Neural progenitor cell (in vitro differentiated cells): ENCODE results near the gene TRRAP. TPM values are rescaled to one million over a fixed set of nuclear protein-coding genes. Genes with fewer than 3 reads are reported as not detected.

Source experiments
- DNase-seq: peaks from one replicate; pipeline ENCODE4 v3.0.0-alpha.2; 2016; ENCODE audit warnings: low spot score
- H2AFZ ChIP-seq: fragments of 200-600 bp; sonication (generic); replicated peaks from 2 replicates; pipeline ENCODE4 v1.6.1; 2016; ENCODE audit warnings: antibody characterized with exemption
- H3F3A ChIP-seq: fragments of 200-600 bp; sonication (generic); 2 replicates; pipeline ENCODE4 v1.6.1; 2016; ENCODE audit warnings: antibody characterized with exemption, low read depth
- H3K27ac ChIP-seq: fragments of 200-600 bp; sonication (generic); 2 replicates; pipeline ENCODE4 v1.5.1; 2016; ENCODE audit warnings: mild to moderate bottlenecking
- H3K27me3 ChIP-seq: fragments of 200-600 bp; sonication (generic); 2 replicates; pipeline ENCODE4 v1.6.1; 2016; ENCODE audit warnings: mild to moderate bottlenecking, moderate library complexity
- H3K36me3 ChIP-seq: fragments of 200-600 bp; sonication (generic); 2 replicates; pipeline ENCODE4 v1.5.1; 2016
- H3K4me1 ChIP-seq: fragments of 200-600 bp; sonication (generic); 2 replicates; pipeline ENCODE4 v1.6.1; 2016; ENCODE audit warnings: mixed run types
- H3K4me2 ChIP-seq: fragments of 200-600 bp; sonication (generic); 2 replicates; pipeline ENCODE4 v1.6.1; 2016
- H3K4me3 ChIP-seq: fragments of 200-600 bp; sonication (generic); 2 replicates; pipeline ENCODE4 v1.5.1; 2016
- H3K79me2 ChIP-seq: fragments of 200-600 bp; sonication (generic); 2 replicates; pipeline ENCODE4 v1.6.1; 2016; ENCODE audit warnings: low read depth
- H3K9ac ChIP-seq: fragments of 200-600 bp; sonication (generic); 2 replicates; pipeline ENCODE4 v1.6.1; 2016
- H3K9me3 ChIP-seq: fragments of 200-600 bp; sonication (generic); 2 replicates; pipeline ENCODE4 v1.5.1; 2016; ENCODE audit warnings: low read depth
- H4K20me1 ChIP-seq: fragments of 200-600 bp; sonication (generic); 2 replicates; pipeline ENCODE4 v1.6.1; 2016; ENCODE audit warnings: low read depth
- H3K27ac Mint-ChIP-seq: 3 replicates; pipeline ENCODE4 v1.8.0; 2021; ENCODE audit warnings: mixed read lengths
- H3K27me3 Mint-ChIP-seq: 2 replicates; pipeline ENCODE4 v1.8.0; 2022; ENCODE audit warnings: low read depth, mild to moderate bottlenecking, inconsistent platforms, moderate library complexity, mixed read lengths; ENCODE audit not compliant: insufficient read depth
- H3K36me3 Mint-ChIP-seq: 3 replicates; pipeline ENCODE4 v1.8.0; 2021; ENCODE audit warnings: mixed read lengths
- H3K4me1 Mint-ChIP-seq: 3 replicates; pipeline ENCODE4 v1.8.0; 2021; ENCODE audit warnings: mixed read lengths
- H3K4me3 Mint-ChIP-seq: 3 replicates; pipeline ENCODE4 v1.8.0; 2021; ENCODE audit warnings: mild to moderate bottlenecking, moderate library complexity, mixed read lengths
- H3K9me3 Mint-ChIP-seq: 3 replicates; pipeline ENCODE4 v1.8.0; 2020; ENCODE audit warnings: mixed read lengths
- CTCF ChIP-seq: fragments of 200-600 bp; sonication (generic); IDR thresholded peaks from 2 replicates; pipeline ENCODE4 v1.5.1; 2017; ENCODE audit warnings: antibody characterized with exemption, mild to moderate bottlenecking
- EZH2 ChIP-seq: fragments of 200-600 bp; sonication (generic); IDR thresholded peaks from 2 replicates; pipeline ENCODE4 v1.6.1; 2017; ENCODE audit warnings: antibody characterized with exemption, mild to moderate bottlenecking, moderate library complexity
- EZH2phosphoT487 ChIP-seq: fragments of 200-600 bp; sonication (generic); IDR thresholded peaks from 2 replicates; pipeline ENCODE4 v1.6.1; 2017; ENCODE audit warnings: antibody characterized with exemption
- total RNA-seq: library from RNA; depleted of rRNA; stranded (reverse); fragments of >200 nt; gene quantifications from 2 replicates; pipeline ENCODE4 v1.2.3, GENCODE V29; 2015; ENCODE audit warnings: low replicate concordance

Gene TRRAP
- total RNA-seq, 1 donor from 2014 or later = 19.9 TPM

DNA sequence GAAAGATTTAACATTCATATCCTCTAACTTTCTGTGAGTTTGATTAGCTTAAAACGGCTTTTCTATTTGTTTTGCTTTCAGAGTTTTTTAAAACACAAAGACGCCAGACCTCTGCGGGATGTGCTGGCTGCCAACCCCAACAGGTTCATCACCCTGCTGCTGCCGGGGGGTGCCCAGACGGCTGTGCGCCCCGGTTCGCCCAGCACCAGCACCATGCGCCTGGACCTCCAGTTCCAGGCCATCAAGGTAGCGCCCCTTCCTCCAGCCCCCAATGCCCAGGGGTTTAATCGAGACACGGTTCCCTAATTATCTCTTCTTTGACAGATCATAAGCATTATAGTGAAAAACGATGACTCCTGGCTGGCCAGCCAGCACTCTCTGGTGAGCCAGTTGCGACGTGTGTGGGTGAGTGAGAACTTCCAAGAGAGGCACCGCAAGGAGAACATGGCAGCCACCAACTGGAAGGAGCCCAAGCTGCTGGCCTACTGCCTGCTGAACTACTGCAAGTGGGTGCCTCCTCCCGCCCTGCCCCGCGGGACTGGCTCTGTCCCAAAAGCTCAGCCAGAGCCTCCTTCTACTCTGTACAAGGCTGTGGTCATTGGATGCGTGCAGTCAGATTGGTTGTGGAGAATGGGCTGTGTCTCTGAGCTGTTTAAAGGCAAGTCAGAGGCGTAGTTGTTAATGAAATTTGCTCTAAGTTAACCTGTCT lies 71.2 kb downstream of the TRRAP start:
- Histone ChIP-seq H3K4me2 (no peak overlapping the region), H3F3A (no peaks in the 10 kb centered on the region), H4K20me1 (peaks cover 2% of the 10 kb centered on the region), H2AFZ (no peak overlapping the region), H3K79me2 (no peaks in the 10 kb centered on the region), H3K9me3 (no peaks in the 10 kb centered on the region), H3K27ac (no peak overlapping the region), H3K4me1 (no peaks in the 10 kb centered on the region), H3K9ac (no peak overlapping the region), H3K4me3 (no peak overlapping the region), H3K27me3 (no peaks in the 10 kb centered on the region), H3K36me3 (peaks cover 5% of the 10 kb centered on the region)
- Mint-ChIP-seq H3K9me3 (no peaks in the 10 kb centered on the region), H3K27ac (no peak overlapping the region), H3K27me3 (no peaks in the 10 kb centered on the region), H3K36me3 (peaks cover 40% of the 10 kb centered on the region), H3K4me1 (no peaks in the 10 kb centered on the region), H3K4me3 (no peak overlapping the region)
- DNase-seq = no peak
- no peak for TF ChIP-seq EZH2
- no peak for TF ChIP-seq EZH2phosphoT487
- TF ChIP-seq CTCF = no peak

- H3K4me3 Mint-ChIP-seq = no peak overlapping the region
- peaks cover 57% of the 10 kb centered on the region for H3K36me3 Mint-ChIP-seq
Measured at GRCh38 chr7:98955992-98956391, 77.7 kb downstream of the TRRAP start.

GRCh38 chr7:98956469-98956868 lies 78.1 kb downstream of the TRRAP start:
- H3K36me3 ChIP-seq = no peaks in the 10 kb centered on the region
- no peak overlapping the region for H3K4me2 ChIP-seq

More at GRCh38 chr7:98955992-98956391, 77.7 kb downstream of the TRRAP start:
- no peaks in the 10 kb centered on the region for H3K4me1 Mint-ChIP-seq
- DNase-seq = no peak
- Histone ChIP-seq H3F3A (no peaks in the 10 kb centered on the region), H3K4me1 (no peaks in the 10 kb centered on the region), H3K9ac (no peak overlapping the region), H2AFZ (no peak overlapping the region), H3K4me3 (no peak overlapping the region), H3K27ac (no peak overlapping the region), H3K27me3 (no peaks in the 10 kb centered on the region), H3K9me3 (no peaks in the 10 kb centered on the region), H4K20me1 (no peaks in the 10 kb centered on the region), H3K79me2 (no peaks in the 10 kb centered on the region), H3K4me2 (no peak overlapping the region), H3K36me3 (no peaks in the 10 kb centered on the region)
- H3K27ac Mint-ChIP-seq = no peak overlapping the region
- no peaks in the 10 kb centered on the region for H3K27me3 Mint-ChIP-seq
- no peaks in the 10 kb centered on the region for H3K9me3 Mint-ChIP-seq
- TF ChIP-seq CTCF (no peak), EZH2phosphoT487 (no peak), EZH2 (no peak)

More at GRCh38 chr7:98956469-98956868, 78.1 kb downstream of the TRRAP start:
- Histone ChIP-seq H4K20me1 (no peaks in the 10 kb centered on the region), H3K4me1 (no peaks in the 10 kb centered on the region), H3F3A (no peaks in the 10 kb centered on the region), H3K79me2 (no peaks in the 10 kb centered on the region), H3K4me3 (no peak overlapping the region), H3K9ac (no peak overlapping the region), H2AFZ (no peak overlapping the region), H3K27ac (no peak overlapping the region), H3K9me3 (no peaks in the 10 kb centered on the region), H3K27me3 (no peaks in the 10 kb centered on the region)
- H3K4me3 Mint-ChIP-seq = no peak overlapping the region
- DNase-seq = no peak
- H3K4me1 Mint-ChIP-seq = no peaks in the 10 kb centered on the region
- H3K9me3 Mint-ChIP-seq = no peaks in the 10 kb centered on the region
- TF ChIP-seq EZH2 = no peak
- TF ChIP-seq EZH2phosphoT487 = no peak
- TF ChIP-seq CTCF = no peak
- no peak overlapping the region for H3K27ac Mint-ChIP-seq
- no peaks in the 10 kb centered on the region for H3K27me3 Mint-ChIP-seq
- H3K36me3 Mint-ChIP-seq = peaks cover 60% of the 10 kb centered on the region
